Measurements from ENCODE around the gene STEEP1.

STEEP1 gene

GRCh38 chrX:119488749-119489148 lies 76.5 kb downstream of the STEEP1 start:
- DNase-seq (ENCODE audit: low read depth, low spot score): peak; percentile 64
